Mammary epithelial cell (primary cell): Measurements from ENCODE around the gene ANG.

Experiments
- CTCF ChIP-seq, 2 donors: IDR thresholded peaks in 1 of 2; conservative IDR thresholded peaks in 1 of 2; 2 replicates each; pipeline ENCODE4 v1.5.1; 2011 to 2012; ENCODE audit warnings: inconsistent platforms in 2 of 2, low read length in 2 of 2, mild to moderate bottlenecking in 2 of 2, control low read depth in 1 of 2, low read depth in 1 of 2; ENCODE audit not compliant: insufficient read depth in 1 of 2; ENCODE audit errors: extremely low read depth in 1 of 2
- EZH2 ChIP-seq: IDR thresholded peaks from 2 replicates; pipeline ENCODE4 v1.6.1; 2012; ENCODE audit warnings: low read length, inconsistent platforms, borderline replicate concordance

DNA sequence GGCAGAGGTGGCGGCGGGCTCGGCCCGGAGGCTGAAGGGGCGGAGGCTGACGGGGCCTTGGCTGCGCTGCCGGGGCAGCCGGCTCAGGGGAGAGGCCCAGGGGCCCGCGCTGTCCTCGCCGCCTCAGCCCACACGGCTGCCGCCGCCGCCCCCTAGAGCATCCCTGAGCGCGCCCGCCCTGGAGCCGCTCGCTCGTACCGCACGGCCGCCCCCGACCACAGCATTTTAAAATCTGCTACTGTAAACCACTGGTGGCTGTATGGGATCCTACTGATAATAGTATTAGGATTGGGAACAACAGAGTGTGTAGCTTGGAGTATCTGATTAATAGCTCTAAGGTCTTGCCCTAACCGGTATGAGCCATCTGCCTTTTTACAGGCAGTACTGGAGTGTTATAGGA is 34.9 kb downstream of the ANG start:
- TF ChIP-seq CTCF (conservative IDR thresholded peaks at IDR 0.05 in 1 of 2, IDR thresholded peaks at IDR 0.05 in 1 of 2; ENCODE audit: extremely low read depth in 1 of 2, insufficient read depth in 1 of 2, low read depth in 1 of 2, low read length in 2 of 2) = no peak
- no peak for TF ChIP-seq EZH2
